Suppressor macrophage treated with lipopolysaccharide for 1 hour (primary cell): Measurements from ENCODE around the gene PNO1.
"Not testable (repeated sequence)": the region's sequence is repeated elsewhere in the genome, so short reads cannot be mapped to it uniquely, and the experiment has no call there.

Experiments used
- DNase-seq, 3 donors: peaks; one replicate each; pipeline ENCODE4 v3.0.0-alpha.2; 2020 to 2022

Gene PNO1

DNA sequence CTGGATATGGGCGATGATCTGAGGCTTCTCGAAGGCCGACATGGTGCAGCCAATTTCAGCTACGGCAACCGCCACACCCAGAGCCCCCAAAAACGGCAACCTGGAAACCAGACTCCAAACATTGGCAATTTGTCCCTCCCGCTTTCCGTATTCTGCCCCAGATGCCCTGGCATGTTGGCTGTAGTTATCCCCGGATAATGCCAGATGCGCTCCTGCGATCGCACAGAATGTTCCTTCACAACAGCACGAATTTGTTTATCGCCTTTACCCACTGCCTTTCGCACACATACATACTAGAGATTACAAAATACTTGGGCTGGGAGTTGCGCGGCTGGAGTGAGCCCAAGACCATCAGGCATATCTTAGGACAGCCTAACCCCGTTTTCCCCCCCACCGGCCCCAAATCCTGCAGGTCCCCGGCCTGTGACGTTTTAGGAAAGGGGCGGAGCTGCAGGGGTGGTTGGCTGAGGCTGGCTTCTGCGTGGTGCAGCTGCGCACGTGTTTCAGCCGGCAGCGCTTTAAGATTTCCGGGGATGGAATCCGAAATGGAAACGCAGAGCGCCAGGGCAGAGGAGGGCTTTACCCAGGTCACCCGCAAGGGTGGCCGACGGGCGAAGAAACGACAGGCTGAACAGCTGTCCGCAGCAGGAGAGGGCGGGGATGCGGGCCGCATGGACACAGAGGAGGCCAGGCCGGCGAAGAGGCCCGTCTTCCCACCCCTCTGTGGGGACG is at the start of gene PNO1:
Gene PNO1 (plus strand): TSS at position 487 of the 732 bp plus-strand sequence. CDS start 47 bp downstream, at position 534.
- DNase-seq = peak; percentile 98

- DNase-seq = peak; percentile 24 to 52 (median 40)
Measured at GRCh38 chr2:68108120-68108519, 49.6 kb upstream of the PNO1 start.

- DNase-seq = peak in 1 of 3 donors; percentile 10
Measured at GRCh38 chr2:68110102-68110501, 47.6 kb upstream of the PNO1 start.

GRCh38 chr2:68115965-68116364 is 41.7 kb upstream of the PNO1 start:
- no peak for DNase-seq

DNA sequence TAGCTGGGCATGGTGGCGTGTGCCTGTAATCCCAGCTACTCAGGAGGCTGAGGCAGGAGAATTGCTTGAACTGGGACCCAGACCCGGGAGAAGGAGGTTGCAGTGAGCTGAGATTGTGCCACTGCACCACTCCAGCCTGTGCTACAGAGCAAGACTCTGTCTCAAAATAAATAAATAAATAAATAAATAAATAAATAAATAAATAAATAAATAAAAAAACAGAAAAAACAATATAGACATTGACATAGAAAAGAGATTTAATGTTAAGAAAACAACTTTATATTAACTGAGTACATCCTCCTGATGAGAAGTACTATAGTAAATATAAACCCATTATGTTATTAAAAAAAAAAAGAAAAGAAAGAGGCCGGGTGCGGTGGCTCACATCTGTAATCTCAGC is 39.8 kb upstream of the PNO1 start:
- not testable (repeated sequence) for DNase-seq

DNA sequence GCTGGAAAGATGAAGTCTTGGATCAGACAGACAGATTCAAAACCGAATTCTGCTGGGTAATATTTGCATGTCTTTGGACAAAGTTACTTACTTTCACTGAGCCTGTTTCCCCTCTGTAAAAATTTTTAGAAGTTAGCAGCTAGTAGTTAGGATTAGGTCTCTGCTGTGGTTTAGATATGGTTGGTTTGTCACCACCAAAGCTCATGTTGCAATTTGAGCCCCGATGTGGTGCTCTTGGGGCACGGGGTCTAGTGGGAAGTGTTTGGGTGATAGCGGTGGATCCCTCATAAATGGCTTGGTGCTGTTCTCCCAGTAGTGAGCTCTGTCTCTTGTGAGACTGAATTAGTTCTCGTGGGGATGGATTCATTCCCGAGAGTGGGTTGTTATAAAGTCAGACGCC is 38.9 kb upstream of the PNO1 start:
- DNase-seq = no peak

DNA sequence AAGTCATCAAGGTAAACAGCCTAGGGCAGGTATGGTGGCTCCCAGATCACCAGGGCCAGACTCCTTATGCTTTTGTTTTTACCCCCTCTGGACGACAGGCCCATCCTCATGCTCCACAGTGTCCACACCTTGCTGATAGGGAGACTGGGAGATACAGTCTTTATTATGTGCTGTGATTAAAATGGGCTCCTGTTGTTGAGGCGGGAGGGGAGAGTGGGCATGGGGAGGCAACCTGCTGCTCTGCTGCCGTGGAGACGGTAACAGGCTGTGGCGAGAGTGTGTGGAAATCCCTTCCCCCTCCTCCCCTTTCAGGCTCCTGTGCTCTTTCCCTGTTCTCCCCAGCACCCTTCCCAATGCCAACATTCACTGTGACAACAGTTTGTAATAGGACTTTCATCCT is 38.2 kb upstream of the PNO1 start:
- no peak for DNase-seq

GRCh38 chr2:68121873-68122679 is 35.6 kb upstream of the PNO1 start:
- DNase-seq = peak; percentile 84 to 89 (median 87)

DNA sequence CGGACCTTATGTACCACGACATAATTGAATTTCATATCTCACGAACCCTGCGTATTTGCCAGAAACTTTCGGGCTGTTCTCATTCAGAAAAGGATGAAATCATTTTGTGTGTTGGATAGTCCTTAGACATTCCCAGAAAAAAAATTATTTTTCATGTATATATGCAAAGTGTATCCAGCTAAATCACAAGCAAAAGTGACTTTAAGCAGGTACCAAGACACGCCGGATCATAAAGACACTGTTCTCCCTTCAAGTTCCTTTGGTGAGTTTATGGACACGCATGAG is 35.1 kb upstream of the PNO1 start:
- DNase-seq = no peak

DNA sequence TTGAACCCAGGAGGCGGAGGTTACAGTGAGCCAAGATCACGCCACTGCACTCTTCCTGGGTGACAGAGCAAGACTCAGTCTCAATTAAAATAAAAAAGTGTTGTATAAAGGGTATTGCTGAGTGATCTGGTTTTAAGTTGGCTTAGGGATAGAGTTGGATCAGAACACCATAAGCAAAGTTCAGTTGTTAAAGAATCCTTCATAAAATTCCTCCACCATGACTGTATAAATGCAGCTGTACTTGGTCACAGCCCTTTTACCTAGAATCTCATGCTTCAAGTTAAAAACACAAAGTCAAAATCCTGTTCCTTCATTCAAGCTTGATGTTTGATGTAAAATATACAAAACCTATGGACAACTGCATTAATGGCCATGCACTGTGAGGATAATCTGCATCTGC is 33.4 kb upstream of the PNO1 start:
- no peak for DNase-seq

DNA sequence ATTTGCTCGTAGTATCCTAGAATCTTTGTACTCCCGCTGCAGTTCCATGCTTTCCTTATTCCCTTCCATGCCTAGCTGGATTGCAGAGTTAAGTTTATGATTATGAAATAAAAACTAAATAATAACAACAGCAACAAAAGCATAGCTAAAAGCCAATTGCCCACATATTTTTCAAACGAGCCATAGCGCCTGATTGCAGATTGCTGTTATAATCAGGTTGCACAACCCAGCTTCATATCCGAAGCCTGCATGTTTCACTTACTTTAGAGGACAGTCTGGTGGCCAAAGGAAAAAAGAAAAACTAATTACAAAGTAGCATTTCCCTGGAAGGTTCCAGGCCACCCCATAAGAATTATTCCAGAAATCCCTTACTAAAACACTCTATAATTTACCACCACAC is 31.9 kb upstream of the PNO1 start:
- DNase-seq = no peak

- DNase-seq = no peak
Measured at GRCh38 chr2:68126561-68126960, 31.1 kb upstream of the PNO1 start.

DNA sequence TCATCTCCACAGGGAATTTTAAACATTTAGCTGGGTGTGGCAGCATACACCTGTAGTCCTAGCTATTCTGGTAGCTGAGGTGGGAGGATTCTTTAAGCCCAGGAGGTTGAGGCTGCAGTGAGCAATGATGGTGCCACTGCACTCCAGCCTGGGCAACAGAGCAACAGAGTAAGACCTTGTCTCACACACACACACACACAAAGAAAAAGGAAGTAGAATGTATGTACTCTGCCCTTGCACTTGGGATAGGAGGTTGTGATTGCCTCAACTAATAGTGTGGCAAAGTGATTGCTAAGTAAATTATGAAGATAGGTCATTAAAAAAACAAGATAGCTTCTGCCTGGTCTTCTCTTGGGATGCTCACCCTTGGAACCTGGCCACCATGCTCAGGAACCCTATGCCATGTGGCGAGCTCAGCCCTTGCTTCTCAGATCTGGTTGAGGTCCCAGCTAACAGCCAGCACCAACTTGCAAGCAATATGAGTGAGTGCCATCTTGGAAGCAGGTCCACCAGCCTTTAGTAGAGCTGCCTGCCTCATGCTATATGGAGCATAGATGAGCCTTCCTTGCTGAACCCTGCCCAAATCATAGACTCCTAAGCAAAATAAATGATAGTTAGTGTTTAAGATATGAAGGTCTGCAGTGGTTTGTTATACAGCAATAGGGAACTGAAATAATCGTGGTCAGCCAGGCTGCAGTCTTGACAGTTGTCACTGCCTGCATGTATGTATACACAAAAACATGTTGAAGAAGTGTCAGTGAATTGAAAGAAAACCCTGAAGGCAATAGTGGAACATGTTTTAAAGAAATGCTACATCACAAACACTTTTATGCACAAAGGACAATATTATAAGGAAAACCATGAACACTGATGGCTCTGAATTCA is 30.1 kb upstream of the PNO1 start:
- DNase-seq = no peak

- DNase-seq = no peak
Measured at GRCh38 chr2:68134120-68134519, 23.6 kb upstream of the PNO1 start.

DNA sequence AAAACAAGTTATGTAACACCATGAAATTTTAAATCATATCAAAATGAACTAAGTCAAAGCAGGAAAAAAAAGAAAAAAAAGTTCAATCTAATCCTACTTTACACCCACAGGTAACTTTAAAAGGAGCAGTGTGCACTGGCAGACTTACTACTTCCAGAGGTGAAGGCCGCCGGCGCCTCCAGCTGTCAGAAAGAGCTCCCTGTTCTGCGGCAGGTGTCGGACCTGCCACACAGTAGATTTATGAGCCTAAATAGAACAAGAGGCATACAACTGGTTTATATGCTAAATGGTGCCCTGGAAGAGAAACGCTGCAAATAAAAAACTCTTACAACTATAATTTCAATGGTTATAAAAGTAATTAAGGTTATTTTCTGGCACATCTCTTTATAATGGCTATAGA is 23.1 kb upstream of the PNO1 start:
- no peak for DNase-seq

DNA sequence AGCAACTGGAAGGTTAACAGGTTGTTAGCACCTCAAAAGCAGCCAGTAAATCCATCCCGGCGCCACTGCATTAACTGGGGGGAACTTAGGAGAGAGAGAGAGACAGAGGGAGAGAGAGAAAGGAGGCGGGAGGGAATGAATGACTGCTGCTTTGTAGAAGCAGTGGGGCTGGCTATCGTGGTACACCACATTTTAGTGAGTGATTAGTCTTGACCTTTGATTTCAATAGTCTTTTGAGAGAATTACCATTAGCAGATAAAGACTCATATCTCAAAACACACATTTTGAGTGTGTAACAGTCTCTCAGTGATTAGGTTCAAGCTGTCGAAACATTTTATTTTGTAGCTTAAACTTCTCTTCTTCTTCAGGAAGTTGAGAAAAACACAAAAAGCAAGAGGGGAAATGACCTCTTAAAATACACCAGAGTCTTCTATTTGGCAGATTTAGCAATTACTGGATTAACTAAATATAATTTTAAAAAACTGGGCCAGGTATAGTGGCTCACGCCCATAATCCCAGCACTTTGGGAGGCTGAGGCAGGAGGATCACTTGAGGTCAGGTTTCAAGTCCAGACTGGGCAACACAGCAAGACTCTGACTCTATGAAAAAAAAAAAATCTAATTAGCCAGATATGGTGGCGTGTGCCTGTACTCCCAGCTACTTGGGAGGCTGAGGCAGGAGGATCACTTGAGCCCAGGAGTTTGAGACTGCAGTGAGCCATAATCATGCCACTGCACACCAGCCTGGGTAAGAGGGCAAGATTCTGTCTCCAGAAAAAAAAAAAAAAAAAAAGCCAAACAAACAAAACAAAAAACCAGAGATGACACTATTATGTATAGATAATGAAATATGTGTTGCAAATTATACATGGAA is 22.0 kb upstream of the PNO1 start:
- no peak for DNase-seq

- no peak for DNase-seq
Measured at GRCh38 chr2:68141875-68142274, 15.8 kb upstream of the PNO1 start.

DNA sequence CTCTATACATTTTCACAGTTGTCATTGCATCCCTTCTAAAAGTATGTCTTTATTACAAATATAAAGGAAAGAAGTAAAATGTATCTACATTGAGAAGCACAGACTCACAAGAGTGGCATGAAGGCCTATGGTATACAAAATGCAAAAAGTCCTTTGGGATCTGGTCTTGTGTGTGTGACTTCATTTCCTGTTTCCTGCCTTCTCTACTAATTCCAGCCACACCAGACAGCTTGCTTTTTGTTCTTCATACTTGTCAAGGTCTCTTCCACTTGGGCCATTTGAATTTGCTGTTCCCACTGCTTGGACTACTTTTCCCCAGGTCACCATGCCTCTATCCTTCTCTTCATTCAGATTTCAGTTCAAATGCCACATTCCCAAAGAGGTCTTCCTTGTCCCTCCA is 6.7 kb upstream of the PNO1 start:
- DNase-seq = peak in 1 of 3 donors; percentile 10

DNA sequence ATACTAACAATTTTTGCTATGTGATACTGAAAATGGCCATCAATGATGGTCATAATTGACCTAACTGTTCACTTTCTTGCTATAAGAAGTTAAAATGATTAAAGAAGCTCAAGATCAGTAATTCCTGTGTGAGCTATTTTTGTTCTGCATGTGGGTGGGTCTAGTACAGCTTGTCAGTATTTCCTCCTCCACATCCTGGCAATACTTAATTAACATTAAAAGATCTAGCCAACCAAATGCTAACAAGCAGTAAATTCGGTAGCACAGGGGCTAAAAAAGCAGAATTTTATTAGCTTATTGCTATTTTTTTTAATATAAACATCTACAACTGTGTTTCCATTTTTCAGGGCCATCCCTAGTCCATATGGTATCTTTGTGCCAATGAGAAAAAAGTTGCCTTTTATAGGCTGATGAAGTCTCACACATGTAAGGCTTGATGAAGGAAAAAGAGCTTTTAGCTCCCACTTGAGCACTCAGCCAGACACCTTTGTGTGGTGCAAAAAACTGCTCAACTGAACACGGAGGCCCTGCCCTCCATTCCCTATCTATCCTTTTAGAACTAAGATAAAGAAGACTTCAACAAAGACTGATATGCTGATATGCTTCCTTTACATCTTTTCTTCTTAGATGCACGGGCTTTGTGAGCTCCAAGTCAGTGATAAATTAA is 4.9 kb upstream of the PNO1 start:
- peak in 2 of 3 donors; percentile 17 to 23 for DNase-seq

DNA sequence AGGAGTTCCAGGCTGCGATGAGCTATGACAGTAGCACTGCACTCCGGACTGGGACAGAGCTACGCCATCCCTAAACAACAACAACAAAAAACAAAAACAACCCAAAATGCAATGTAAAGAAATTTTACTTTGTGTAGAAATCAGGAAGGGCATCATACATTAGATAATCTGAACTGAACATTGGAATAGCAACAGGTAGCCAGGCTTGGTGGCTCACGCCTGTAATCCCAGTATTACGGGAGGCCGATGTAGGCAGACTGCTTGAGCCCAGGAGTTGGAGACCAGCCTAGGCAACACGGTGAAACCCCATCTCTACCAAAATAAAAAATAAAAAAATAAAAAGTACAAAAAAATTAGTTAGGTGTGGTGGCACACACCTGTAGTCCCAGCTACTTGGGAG is 2.1 kb upstream of the PNO1 start:
- no peak for DNase-seq

DNA sequence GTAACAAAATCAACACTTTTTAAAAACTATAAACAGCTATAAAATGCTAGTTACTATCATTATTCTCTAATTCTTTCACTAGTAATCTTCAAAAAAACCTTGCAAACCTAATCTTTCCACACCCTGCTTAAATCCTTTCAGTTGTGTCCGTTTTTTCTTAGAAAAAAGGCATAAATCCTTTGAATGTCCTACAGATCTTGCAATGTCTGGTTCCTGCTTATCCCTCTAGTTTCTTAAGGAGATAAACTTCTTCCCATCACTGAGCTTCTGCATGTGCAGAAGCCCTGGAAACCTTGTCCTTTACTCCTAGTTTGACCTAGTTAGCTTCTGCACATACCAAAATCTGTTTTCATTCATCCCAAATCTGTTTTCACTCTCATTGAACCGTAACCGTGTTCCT is 1.3 kb upstream of the PNO1 start:
- no peak for DNase-seq

DNA sequence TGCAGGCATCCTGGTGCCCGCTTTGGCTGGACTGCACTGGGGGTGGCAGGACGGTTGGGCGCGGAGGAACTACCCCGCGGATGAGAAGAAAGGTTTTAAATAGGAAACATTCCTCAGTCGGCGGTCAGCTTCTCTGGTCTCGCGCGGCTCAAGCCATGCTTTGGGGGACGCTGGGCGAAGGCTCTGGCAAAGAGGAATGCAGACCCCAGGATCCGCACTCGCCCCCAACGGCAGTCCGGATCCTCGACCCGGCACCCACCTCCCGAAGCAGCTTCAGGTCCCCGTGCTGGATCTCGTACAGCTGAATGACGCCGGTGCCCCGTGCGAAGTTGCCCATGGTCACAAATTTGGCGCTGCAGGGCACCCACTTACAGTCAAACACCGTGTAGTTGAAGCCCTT is 686 bp upstream of the PNO1 start:
- no peak for DNase-seq
